GM19463 (cell line): ENCODE measurements around the gene GSG1L.

Source experiments
- ATAC-seq: cut with Tn5 transposase; IDR thresholded peaks from one replicate; pipeline ENCODE4 v1.9.1; 2021; ENCODE audit warnings: mild to moderate bottlenecking, moderate library complexity; ENCODE audit not compliant: unreplicated experiment

The GSG1L gene

DNA sequence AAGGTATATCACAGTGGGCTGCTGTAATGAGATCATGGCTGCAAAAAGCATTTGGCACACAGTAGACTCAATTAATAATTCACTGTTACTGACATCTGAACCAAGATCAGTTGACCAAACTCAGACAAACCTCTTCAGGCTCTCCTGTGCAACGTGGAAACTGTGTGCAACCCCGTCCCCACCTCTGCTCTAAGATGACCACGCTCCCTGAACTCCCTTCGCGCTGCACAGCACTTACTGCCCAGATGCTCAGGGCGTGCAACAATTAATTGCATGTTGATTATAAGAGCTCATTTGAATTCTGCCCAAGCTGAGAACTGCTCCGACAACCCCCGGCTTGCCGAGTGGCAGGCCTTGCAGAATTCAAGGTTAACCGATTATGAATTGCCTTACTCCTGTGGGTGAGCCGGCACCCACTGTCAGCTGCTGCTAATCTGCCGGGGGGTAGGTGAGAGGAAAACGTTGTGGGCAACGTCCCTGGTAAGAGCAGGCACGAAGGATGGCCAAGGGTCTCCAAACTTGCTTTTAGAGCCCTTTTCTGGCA lies 1.3 kb upstream of the GSG1L start:
- ATAC-seq: no peak

GRCh38 chr16:28064150-28064549 lies 636 bp upstream of the GSG1L start:
- no peak for ATAC-seq

GRCh38 chr16:28062847-28063521 lies 530 bp downstream of the GSG1L start:
- ATAC-seq: no peak

- no peak for ATAC-seq
Measured at GRCh38 chr16:28062261-28062846, 1.2 kb downstream of the GSG1L start.

DNA sequence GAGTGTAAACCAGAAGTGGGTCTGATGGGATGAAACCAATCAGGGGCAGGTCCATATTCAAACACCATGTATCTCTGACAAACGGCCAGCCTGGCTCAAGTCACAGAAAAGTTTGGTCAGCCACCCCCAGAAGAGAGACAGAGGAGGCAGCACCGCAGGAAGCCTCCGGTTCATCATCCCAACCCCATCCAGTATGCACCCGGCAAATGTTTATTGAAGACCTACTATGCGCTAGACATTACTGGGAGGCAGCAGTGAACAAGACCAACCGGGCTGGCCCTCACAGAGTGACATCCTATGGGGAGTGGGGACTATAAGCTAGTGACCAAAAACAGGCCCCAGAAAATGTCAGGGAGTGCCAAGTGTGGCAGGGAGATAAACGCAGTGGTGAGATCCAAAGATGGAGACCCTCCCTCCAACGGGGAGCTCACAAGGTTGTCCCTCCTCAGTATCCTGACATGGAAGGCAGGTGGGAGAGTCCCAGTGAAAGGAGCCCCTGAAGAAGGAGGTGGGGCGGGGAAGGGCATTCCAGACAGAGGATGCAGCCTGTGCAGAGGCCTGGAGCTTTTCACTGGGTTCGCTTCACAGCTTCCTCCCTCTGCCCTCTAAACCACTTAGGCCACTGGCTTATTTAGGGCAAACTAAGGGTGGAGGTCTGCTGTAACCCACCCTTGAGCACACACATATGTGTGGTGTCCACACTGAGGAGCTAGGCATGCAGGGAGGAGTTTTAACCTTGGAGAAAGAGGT lies 2.0 kb downstream of the GSG1L start:
- ATAC-seq: no peak

DNA sequence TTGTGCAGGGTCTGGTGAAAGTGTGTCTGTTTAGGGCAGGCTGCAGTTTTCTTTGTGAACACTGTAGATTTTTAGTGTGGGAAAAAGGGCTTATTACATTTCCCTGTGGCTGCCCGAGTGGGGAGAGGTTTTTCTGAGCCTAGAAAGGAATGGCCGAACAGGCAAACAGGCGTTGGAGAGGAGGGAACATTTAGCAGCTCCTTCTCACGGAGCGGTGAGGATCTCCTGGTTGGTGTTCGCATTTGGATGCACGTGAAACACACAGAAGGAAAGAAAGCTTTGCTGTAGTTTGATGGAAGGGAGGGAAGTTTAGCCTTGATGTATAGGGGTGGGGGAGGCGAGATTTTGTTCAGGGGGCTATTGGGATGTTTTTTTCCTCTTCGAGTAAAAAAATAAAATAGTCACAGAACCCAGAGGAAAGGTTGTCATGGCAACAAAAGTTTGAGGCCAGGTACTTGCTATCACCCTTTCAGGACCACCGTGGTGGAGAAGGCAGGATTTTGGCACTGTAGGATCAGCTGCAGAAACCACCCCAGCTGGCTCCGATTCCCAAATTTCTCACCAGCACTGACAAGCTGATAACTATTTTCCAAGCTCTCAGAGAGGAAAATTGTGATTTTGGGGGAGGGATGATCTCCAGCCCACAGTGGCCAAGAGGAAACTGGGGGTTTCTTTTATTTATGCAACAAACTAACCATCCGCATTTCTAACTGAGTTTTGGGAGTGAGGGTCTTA lies 3.5 kb downstream of the GSG1L start:
- no peak for ATAC-seq

DNA sequence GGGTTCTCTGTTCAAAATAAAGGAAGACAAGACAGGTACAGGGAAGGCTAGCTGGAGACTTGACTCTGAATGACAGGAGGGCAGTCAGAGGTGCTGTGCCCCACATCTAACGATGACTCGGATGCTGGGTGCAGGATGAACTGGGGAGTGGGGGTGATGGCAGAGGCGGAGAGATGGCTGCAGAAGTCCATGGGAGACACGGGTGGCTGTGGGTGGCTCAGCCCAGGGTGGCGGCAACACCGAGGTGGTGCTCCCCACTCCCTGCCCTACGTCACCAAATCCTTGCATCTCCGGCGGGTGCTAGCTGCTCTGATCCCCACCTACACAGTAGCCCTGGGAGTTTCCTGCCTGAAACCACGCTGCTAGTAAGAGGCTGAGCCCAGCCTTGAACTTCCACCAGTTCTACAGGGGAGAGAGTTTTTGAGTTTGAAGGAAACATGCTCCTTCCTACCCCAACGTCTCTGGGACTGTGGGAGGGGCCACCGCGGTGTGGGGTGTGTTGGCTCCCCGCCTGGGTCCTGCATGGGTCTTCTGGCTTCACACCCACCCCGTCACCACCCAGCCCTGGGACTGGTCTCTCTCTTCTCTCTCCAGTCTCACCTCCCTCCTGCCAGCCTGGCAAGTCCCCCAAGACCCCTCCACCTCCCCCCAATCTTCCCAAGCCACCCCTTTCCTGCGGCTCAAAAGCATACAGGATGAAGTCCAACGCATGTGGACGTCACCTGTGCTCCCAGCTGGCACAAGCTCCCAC lies 4.5 kb downstream of the GSG1L start:
- ATAC-seq: no peak

- no peak for ATAC-seq
Measured at GRCh38 chr16:28057949-28058348, 5.6 kb downstream of the GSG1L start.

GRCh38 chr16:28053461-28053860 lies 10.1 kb downstream of the GSG1L start:
- ATAC-seq: no peak

DNA sequence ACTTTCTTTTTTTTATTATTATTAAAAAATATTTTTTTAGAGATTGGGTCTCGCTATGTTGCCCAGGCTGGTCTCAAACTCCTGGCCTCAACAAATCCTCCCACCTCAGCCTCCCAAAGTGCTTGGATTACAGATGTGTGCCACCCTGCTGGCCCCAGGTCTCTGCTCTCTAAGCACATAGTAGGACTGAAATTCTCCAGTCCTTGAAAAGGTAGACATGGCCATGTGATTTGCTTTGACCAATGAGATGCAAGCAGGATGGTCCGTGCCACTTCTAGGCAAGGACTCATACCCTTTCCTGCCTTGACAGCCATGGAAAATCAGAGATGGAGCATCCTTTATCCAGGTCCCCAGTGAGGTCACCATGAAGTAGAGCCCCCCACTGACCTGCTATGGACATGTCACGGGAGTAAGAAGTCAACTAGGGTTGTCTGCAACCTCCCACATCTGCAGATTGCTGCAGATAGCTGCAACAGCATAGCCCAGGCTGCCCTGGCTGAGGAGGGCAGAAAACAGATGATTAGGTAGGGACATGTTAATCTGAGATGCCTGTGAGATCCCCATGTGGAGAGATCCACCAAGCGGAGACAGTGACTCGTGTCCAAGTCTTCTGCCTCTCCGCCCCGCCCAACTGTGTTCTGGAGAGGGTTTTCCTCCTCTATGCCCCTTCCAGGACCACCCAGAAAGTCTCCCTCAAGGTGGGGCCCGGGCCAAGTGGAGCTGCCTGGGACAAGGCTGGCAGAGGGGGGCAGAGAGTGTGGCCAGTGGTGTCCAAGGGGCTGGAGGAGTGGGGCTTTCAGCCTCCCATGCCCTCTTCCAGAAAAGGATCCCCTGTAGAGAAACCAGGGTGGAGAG lies 11.0 kb downstream of the GSG1L start:
- no peak for ATAC-seq

DNA sequence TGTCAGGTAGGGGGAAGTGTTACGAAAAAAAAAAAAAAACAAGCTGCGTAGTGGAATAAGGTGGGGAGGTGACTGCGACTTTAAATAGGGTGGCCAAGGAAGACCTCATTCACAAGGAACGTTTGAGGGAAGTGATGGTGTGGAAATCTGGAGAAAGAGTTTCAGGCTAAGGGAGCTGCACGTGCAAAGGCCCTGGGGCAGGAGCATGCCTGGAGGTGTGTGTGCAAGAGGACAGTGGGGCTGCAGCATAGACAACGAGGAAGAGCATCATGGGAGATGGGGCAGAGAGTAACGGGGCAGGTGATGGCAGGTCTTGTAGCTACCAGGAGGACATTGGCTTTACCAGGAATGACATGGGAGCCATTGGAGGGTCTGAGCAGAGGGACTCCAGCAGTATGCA lies 12.0 kb downstream of the GSG1L start:
- ATAC-seq: no peak

- ATAC-seq: no peak
Measured at GRCh38 chr16:28042811-28043210, 20.7 kb downstream of the GSG1L start.

DNA sequence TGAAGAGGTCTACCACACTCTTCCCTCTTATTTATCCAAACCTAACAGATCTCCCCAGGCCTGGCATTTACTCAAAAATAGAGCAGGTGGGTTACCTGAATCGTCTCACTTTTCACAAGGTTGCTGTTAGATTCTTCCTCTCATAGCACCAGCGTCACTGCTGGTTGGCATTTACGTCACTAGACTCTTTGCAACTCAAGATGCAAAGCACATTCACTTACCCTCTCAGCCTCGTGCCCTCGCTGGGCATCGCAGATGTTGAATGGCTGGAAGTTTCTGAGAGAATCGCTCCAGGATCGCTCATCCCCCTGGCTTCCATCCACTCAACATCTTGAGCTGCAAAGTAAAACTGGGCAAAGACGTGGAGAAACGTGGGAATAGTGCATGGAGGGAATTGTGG lies 21.9 kb downstream of the GSG1L start:
- no peak for ATAC-seq

DNA sequence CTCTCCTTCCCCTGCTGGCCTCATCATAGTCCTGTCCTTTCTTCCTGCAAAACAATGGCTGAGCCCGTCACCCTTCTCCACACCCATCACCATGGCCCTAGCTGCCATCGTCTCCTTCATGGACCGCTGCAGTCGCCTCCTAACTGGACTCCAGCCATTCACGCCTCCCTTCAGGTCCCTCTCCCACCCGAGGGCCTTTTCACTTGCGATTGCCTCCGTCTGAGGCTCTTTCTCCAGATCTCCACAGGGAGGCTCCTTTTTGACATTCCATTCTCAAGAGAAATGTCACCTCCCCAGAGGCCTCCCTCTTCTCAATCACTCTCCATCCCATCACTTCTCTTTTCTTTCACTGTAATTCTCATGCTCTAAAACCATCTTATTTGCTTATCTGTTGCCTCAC lies 23.5 kb downstream of the GSG1L start:
- no peak for ATAC-seq

DNA sequence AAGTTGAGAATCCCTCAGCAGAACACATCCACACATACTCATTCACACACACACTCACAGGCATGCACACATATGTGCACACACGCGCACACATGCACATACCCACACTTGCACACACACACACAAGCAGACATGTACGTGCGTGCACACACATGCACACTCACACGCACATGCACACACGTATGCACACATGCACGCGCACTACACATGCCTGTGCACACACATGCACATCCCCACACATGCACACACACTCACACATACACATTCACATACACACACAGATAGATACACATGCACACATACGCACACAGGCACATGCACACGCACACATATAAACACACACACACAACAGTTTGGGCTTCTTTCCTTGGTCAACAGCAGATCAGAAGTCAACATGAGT lies 24.0 kb downstream of the GSG1L start:
- ATAC-seq: no peak

GRCh38 chr16:28038409-28038808 lies 25.1 kb downstream of the GSG1L start:
- ATAC-seq: no peak

DNA sequence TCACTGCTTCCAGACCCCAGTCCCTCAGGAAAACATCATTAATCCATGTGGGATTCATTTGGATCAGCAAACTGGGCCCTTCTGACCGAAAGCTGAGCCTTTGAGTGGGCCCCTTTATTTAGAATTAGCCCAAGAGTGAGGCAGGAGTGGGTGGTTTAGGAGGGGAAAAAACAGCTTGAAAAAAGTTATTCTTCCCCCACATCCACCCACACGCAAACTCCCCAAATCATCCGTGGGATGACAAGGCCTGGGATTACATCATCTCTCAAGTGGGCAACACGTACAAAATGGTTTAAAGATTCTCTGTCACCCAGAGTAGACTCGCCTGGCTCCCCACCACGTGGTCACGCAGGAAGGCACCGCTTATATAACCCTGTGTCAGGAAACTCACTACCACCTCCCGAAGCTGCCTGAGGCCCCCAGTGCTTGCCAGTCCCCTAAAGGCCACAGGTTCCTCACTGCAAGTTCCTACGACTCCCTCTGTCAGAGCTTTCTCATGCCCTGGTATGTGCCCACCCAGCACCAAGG lies 27.6 kb downstream of the GSG1L start:
- no peak for ATAC-seq

DNA sequence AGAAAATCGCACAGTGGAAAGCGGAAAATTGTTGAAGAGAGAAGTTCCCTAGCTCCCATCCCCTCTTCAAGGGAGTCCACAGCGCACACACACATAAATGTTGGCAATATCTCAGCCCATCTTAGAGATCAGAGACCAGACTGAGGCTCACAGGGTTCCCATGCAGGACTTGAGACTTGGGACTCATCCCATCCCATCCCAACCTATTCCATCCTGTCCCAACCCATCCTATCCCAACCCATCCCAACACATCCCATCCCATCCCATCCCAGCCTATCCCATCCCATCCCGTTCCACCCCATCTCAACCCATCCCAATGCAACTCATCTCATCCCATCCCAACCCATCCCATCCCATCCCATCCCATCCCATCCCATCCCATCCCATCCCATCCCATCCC lies 29.6 kb downstream of the GSG1L start:
- ATAC-seq: no peak

DNA sequence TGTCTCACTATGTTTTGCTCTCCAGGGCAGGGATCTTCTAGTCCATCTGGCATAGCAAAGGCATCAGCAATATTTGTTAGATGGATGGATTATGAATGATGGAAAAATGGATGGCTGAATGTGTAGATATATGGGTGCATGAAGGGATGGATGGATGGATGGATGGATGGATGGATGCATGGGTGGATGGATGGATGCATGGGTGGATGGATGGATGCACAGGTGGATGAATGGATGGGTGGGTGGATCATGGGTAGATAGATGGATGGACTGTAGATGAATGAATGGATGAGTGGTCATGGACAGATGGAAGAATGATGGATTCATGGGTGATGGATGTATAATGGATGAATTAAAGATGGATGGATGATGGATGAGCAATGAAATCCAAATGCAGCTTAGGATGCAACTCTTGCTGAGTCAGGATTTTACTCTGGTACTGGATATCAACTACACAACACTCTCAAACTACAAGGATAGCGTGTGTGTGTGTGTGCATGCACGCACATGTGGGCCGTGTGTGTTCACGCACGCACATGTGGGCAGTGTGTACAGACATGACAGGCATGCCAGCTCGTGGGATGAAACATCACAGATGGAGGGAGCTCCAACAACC lies 34.0 kb downstream of the GSG1L start:
- ATAC-seq: no peak
